ENCODE measurements around the gene JAZF1. TPM values are rescaled to one million over a fixed set of nuclear protein-coding genes. Genes with fewer than 3 reads are reported as not detected.
A peak's percentile ranks its signal among the peaks of the same experiment; 100 is the strongest.

Gene JAZF1
- total and polyA plus RNA-seq, 4 experiments from 2014 or later, result 3.7 to 8.3 (median 4.7) TPM

DNA sequence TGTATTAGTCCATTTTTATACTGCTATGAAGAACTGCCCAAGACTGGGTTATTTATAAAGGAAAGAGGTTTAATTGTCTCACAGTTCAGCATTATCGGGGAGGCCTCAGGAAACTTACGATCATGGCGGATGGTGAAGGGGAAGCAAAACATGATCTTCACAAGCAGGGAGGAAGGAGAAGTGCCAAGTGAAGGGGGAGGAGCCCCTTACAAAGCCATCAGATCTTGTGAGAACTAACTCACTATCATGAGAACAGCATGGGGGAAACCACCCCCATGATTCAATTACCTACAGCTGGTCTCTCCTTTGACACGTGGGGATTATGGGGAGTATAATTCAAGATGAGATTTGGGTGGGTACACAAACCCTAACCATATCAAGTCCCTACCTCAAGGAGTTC, 85.4 kb downstream of the JAZF1 start:
- no peaks in the 10 kb centered on the region for H3K9me3 Mint-ChIP-seq
- Histone ChIP-seq H3K9me3 (ENCODE audit: control insufficient read depth in 1 of 2, low read length in 2 of 2) (no peaks in the 10 kb centered on the region), H3K4me3 (ENCODE audit: low read length in 2 of 2) (no peak overlapping the region), H3K27me3 (ENCODE audit: insufficient read depth, low read length) (no peaks in the 10 kb centered on the region), H3K4me1 (ENCODE audit: insufficient read depth, low read length) (no peaks in the 10 kb centered on the region), H3K27ac (ENCODE audit: low read depth, low read length) (no peak overlapping the region), H3K36me3 (ENCODE audit: insufficient read depth, low read length) (no peaks in the 10 kb centered on the region)
- no peak overlapping the region for H3K27ac Mint-ChIP-seq
- H3K27me3 Mint-ChIP-seq, result no peaks in the 10 kb centered on the region
- CTCF ChIA-PET (ENCODE audit: partially characterized antibody), result interaction anchor here (1.3 to 10.6 kb wide), 8 partner anchors 10 to 900 kb away, joined by 4 to 86 read pairs (median 16); no protein-coding TSS in a partner anchor
- peaks cover 0 to 11% of the 10 kb centered on the region in 2 donors for H3K36me3 Mint-ChIP-seq
- intact Hi-C loops (cut with micrococcal nuclease), result no loop called here
- H3K4me3 Mint-ChIP-seq, result no peak overlapping the region
- no peak for DNase-seq
- POLR2A ChIA-PET (ENCODE audit: partially characterized antibody), result no interaction called here
- H3K4me1 Mint-ChIP-seq, result peaks cover 0 to 10% (median 6%) of the 10 kb centered on the region in 4 donors

DNA sequence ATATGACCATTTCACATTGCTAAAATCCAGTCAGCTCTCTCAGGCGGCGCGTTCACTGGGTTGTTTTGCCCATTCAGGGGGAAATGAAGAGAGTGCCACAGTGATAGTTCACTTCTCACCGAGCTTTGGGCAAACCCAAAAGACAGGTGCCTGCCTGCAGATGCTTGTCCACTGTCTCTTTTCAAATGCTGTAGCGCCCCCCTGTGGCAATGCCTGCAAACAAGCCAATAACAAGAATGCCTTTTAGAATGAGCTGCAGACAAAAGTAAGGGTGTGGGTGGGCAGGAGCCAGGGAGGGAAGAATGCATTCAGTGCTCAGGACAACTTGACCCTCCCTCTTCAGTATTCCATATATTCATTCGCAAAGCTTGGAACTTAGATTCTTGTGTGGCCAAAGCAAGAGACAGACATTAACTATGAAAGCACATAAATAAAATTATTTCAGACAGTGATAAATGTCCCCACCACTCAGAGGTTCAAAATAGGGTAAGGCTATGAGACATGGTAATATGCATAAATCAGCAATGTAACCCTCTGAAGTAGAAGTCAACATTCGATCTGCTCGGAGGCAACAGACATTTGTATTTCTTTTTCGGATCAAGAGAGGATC, 86.9 kb downstream of the JAZF1 start:
- no peak overlapping the region for H3K4me3 ChIP-seq (ENCODE audit: low read length in 2 of 2)
- H3K27ac ChIP-seq (ENCODE audit: low read depth, low read length), result no peak overlapping the region
- H3K4me1 Mint-ChIP-seq, result peaks cover 5 to 22% (median 13%) of the 10 kb centered on the region in 4 donors
- CTCF ChIA-PET (ENCODE audit: partially characterized antibody), result interaction anchor here (1.0 to 10.6 kb wide), 9 partner anchors 8 to 898 kb away, joined by 3 to 86 read pairs (median 5); no protein-coding TSS in a partner anchor
- H3K9me3 Mint-ChIP-seq, result no peaks in the 10 kb centered on the region
- peaks cover 0 to 11% of the 10 kb centered on the region in 2 donors for H3K36me3 Mint-ChIP-seq
- no peaks in the 10 kb centered on the region for H3K4me1 ChIP-seq (ENCODE audit: insufficient read depth, low read length)
- H3K4me3 Mint-ChIP-seq, result no peak overlapping the region
- H3K36me3 ChIP-seq (ENCODE audit: insufficient read depth, low read length), result no peaks in the 10 kb centered on the region
- no peaks in the 10 kb centered on the region for H3K27me3 ChIP-seq (ENCODE audit: insufficient read depth, low read length)
- POLR2A ChIA-PET (ENCODE audit: partially characterized antibody), result no interaction called here
- H3K27me3 Mint-ChIP-seq, result no peaks in the 10 kb centered on the region
- H3K27ac Mint-ChIP-seq, result no peak overlapping the region
- intact Hi-C loops (cut with micrococcal nuclease), result no loop called here
- peak; percentile 7 to 43 (median 15) for DNase-seq
- no peaks in the 10 kb centered on the region for H3K9me3 ChIP-seq (ENCODE audit: control insufficient read depth in 1 of 2, low read length in 2 of 2)

DNA sequence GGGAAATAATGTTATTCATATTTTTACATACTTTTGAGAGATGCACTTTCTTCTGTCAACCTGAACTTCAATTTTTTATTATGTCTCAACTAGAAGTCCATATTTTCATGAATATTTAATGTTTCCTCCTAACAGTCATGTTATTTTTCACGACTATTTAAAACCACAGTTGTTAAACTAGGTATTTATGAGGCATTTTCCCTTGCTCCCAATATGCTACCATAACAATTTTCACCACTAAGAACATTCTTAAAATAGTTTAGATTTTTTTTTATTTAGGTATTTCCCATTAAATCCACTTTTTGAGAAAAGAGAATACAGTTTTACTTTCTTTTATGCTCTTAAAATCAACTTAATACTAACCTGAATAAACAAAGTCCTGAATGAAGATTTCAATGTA, 89.4 kb downstream of the JAZF1 start:
- no peaks in the 10 kb centered on the region for H3K9me3 ChIP-seq (ENCODE audit: control insufficient read depth in 1 of 2, low read length in 2 of 2)
- no peak for DNase-seq
- peaks cover 0 to 11% of the 10 kb centered on the region in 2 donors for H3K36me3 Mint-ChIP-seq
- no peaks in the 10 kb centered on the region for H3K36me3 ChIP-seq (ENCODE audit: insufficient read depth, low read length)
- intact Hi-C loops (cut with micrococcal nuclease), result no loop called here
- no peaks in the 10 kb centered on the region for H3K9me3 Mint-ChIP-seq
- no peaks in the 10 kb centered on the region for H3K27me3 Mint-ChIP-seq
- no peak overlapping the region for H3K4me3 Mint-ChIP-seq
- no peaks in the 10 kb centered on the region for H3K27me3 ChIP-seq (ENCODE audit: insufficient read depth, low read length)
- no peak overlapping the region for H3K27ac ChIP-seq (ENCODE audit: low read depth, low read length)
- POLR2A ChIA-PET (ENCODE audit: partially characterized antibody), result no interaction called here
- peaks cover 0 to 19% (median 13%) of the 10 kb centered on the region in 4 donors for H3K4me1 Mint-ChIP-seq
- no peak overlapping the region for H3K27ac Mint-ChIP-seq
- H3K4me3 ChIP-seq (ENCODE audit: low read length in 2 of 2), result no peak overlapping the region
- H3K4me1 ChIP-seq (ENCODE audit: insufficient read depth, low read length), result no peaks in the 10 kb centered on the region
- CTCF ChIA-PET (ENCODE audit: partially characterized antibody), result interaction anchor here (1.1 kb wide), 1 partner anchor 13 kb away, joined by 5 read pairs; no protein-coding TSS in a partner anchor

DNA sequence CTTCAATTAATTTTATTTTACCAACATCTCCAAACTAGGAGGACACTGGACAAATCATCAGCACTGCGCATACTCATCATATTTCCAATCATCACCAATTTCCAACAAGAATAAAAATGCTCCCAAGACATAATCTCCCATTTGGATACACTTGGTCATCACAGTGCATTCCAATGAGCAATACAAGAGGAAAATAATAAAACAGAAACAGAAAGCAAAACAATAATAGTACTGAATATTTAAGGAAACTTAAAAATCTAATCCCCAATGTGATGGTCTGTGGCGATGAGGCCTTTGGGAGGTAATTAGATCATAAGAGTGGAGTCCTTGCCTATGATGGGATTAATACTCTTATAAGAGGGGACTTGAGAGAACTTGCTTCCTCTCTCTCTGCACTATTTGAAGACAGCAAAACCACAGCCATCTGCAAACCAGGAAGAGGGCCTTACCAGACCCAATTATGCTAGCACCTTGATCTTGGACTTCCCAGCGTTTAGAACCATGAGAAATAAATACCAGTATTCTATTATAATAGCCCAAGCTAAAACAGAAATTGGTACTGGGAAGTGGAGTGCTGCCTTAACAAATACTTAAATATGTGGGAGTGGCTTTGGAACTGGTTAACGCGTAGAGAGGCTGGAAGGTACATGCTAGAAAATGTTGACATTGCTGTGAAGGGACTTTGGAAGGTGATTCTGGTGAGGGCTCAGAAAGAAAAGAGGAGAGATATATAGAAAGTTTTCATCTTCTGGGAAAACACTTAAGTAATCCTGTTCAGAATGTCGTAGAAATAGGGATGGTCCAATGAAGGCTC, 91.5 kb downstream of the JAZF1 start:
- no peaks in the 10 kb centered on the region for H3K36me3 ChIP-seq (ENCODE audit: insufficient read depth, low read length)
- ChIA-PET POLR2A (ENCODE audit: partially characterized antibody) (no interaction called here), CTCF (ENCODE audit: partially characterized antibody) (interaction anchor here (1.0 to 1.3 kb wide), 2 partner anchors 9 to 10 kb away, joined by 3 to 4 read pairs; no protein-coding TSS in a partner anchor)
- Mint-ChIP-seq H3K4me1 (peaks cover 0 to 17% (median 13%) of the 10 kb centered on the region in 4 donors), H3K27me3 (no peaks in the 10 kb centered on the region), H3K4me3 (no peak overlapping the region), H3K36me3 (peaks cover 0 to 5% of the 10 kb centered on the region in 2 donors), H3K9me3 (no peaks in the 10 kb centered on the region), H3K27ac (peak overlapping the region in 1 of 7 donors; percentile 3)
- no peaks in the 10 kb centered on the region for H3K4me1 ChIP-seq (ENCODE audit: insufficient read depth, low read length)
- no peaks in the 10 kb centered on the region for H3K9me3 ChIP-seq (ENCODE audit: control insufficient read depth in 1 of 2, low read length in 2 of 2)
- no peak for DNase-seq
- intact Hi-C loops (cut with micrococcal nuclease), result no loop called here
- H3K4me3 ChIP-seq (ENCODE audit: low read length in 2 of 2), result no peak overlapping the region
- no peaks in the 10 kb centered on the region for H3K27me3 ChIP-seq (ENCODE audit: insufficient read depth, low read length)
- no peak overlapping the region for H3K27ac ChIP-seq (ENCODE audit: low read depth, low read length)

DNA sequence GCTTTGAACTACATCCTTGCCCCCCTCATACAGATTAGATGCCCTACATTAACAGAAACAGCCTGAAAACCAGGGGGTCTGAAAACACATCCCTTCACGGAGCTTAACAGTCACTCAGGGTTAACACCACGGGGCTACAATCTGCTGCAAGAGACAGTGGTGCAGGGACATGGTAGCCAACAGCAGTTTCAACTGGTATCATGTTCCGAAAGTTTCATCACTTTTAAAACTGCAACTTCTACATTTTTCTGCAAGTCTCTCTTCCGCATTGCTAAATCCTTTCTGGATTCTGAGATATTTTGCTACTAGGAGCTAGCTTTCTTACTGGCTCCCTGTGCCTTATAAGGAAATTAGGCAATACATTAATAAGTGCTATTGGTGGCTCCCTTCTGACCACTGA, 92.6 kb downstream of the JAZF1 start:
- H3K27ac ChIP-seq (ENCODE audit: low read depth, low read length), result no peak overlapping the region
- Mint-ChIP-seq H3K9me3 (no peaks in the 10 kb centered on the region), H3K36me3 (no peaks in the 10 kb centered on the region), H3K4me1 (peaks cover 0 to 19% (median 13%) of the 10 kb centered on the region in 4 donors), H3K4me3 (no peak overlapping the region), H3K27me3 (no peaks in the 10 kb centered on the region), H3K27ac (no peak overlapping the region)
- no peak for DNase-seq
- POLR2A ChIA-PET (ENCODE audit: partially characterized antibody), result no interaction called here
- H3K27me3 ChIP-seq (ENCODE audit: insufficient read depth, low read length), result no peaks in the 10 kb centered on the region
- no peaks in the 10 kb centered on the region for H3K9me3 ChIP-seq (ENCODE audit: control insufficient read depth in 1 of 2, low read length in 2 of 2)
- no peak overlapping the region for H3K4me3 ChIP-seq (ENCODE audit: low read length in 2 of 2)
- CTCF ChIA-PET (ENCODE audit: partially characterized antibody), result interaction anchor here (1.4 to 6.4 kb wide), 3 partner anchors 9 to 11 kb away, joined by 4 to 57 read pairs (median 6); no protein-coding TSS in a partner anchor
- H3K36me3 ChIP-seq (ENCODE audit: insufficient read depth, low read length), result no peaks in the 10 kb centered on the region
- intact Hi-C loops (cut with micrococcal nuclease), result no loop called here
- no peaks in the 10 kb centered on the region for H3K4me1 ChIP-seq (ENCODE audit: insufficient read depth, low read length)

DNA sequence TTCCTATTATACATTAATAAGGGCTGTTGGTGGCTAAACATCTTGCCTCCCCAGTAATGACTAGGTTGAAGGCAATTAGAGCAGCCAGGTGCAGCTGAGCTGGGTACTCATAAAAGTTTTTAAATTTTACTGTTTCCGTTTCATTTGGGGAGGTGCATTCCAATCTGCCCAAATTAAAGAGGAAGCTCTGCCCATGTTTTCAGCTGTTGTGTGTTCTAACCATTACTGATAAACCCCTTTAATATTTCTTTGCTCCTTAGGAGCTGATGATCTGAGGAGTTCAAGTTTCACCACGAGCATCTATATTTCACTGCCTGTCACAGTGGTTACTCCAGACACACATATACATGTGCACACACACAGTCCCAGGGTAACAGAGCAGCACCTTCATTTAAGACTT, 94.4 kb downstream of the JAZF1 start:
- CTCF ChIA-PET (ENCODE audit: partially characterized antibody), result interaction anchor here (6.4 kb wide), 1 partner anchor 11 kb away, joined by 57 read pairs; no protein-coding TSS in a partner anchor
- Histone ChIP-seq H3K27me3 (ENCODE audit: insufficient read depth, low read length) (no peaks in the 10 kb centered on the region), H3K9me3 (ENCODE audit: control insufficient read depth in 1 of 2, low read length in 2 of 2) (no peaks in the 10 kb centered on the region), H3K4me3 (ENCODE audit: low read length in 2 of 2) (no peak overlapping the region), H3K36me3 (ENCODE audit: insufficient read depth, low read length) (no peaks in the 10 kb centered on the region), H3K4me1 (ENCODE audit: insufficient read depth, low read length) (no peaks in the 10 kb centered on the region), H3K27ac (ENCODE audit: low read depth, low read length) (no peak overlapping the region)
- Mint-ChIP-seq H3K27ac (no peak overlapping the region), H3K4me3 (no peak overlapping the region), H3K27me3 (no peaks in the 10 kb centered on the region), H3K4me1 (peaks cover 0 to 24% (median 16%) of the 10 kb centered on the region in 4 donors), H3K36me3 (no peaks in the 10 kb centered on the region), H3K9me3 (no peaks in the 10 kb centered on the region)
- POLR2A ChIA-PET (ENCODE audit: partially characterized antibody), result no interaction called here
- intact Hi-C loops (cut with micrococcal nuclease), result no loop called here
- DNase-seq, result no peak

All from CD4-positive, alpha-beta memory T cell (primary cell).